ENCODE measurements around the gene FBN2.

FBN2 gene

GRCh38 chr5:128258372-128258771, 279.7 kb downstream of the FBN2 start:
- no peak for DNase-seq (ENCODE audit: low read depth in 1 of 2, low spot score in 1 of 2)

GRCh38 chr5:128257076-128257475, 281.0 kb downstream of the FBN2 start:
- DNase-seq (ENCODE audit: low read depth in 1 of 2, low spot score in 1 of 2), result no peak

- DNase-seq (ENCODE audit: low read depth in 1 of 2, low spot score in 1 of 2), result no peak
These were observed 283.3 kb downstream of the FBN2 start for GRCh38 chr5:128254789-128255188.

GRCh38 chr5:128253880-128254279, 284.2 kb downstream of the FBN2 start:
- DNase-seq (ENCODE audit: low read depth in 1 of 2, low spot score in 1 of 2), result no peak

GRCh38 chr5:128253161-128253560, 284.9 kb downstream of the FBN2 start:
- no peak for DNase-seq (ENCODE audit: low read depth in 1 of 2, low spot score in 1 of 2)

GRCh38 chr5:128252756-128253155, 285.3 kb downstream of the FBN2 start:
- DNase-seq (ENCODE audit: low read depth in 1 of 2, low spot score in 1 of 2), result no peak

DNA sequence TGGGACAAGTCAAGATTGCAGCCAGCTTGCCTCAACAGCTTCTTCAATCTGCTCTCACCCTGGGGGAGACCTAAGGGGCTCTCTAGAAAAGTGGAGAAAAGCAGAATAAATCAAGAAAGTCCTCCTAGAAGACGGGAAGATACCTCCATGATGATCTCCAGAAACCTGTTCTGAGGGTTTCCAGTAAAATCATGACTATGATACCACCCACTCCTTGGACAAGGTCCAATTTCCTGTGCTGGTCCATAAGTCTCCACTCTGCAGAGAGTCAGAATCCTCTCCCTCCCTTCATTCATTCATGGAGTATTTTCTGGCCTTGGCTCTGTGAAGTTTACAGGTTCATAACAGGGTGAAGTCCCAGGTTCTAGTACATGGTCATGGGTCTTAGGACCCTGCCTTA, 285.8 kb downstream of the FBN2 start:
- DNase-seq (ENCODE audit: low read depth in 1 of 2, low spot score in 1 of 2), result no peak

GRCh38 chr5:128245974-128246373, 292.1 kb downstream of the FBN2 start:
- DNase-seq (ENCODE audit: low read depth in 1 of 2, low spot score in 1 of 2), result no peak

GRCh38 chr5:128243958-128244582, 294.0 kb downstream of the FBN2 start:
- DNase-seq (ENCODE audit: low read depth in 1 of 2, low spot score in 1 of 2), result no peak

GRCh38 chr5:128241051-128241695, 296.9 kb downstream of the FBN2 start:
- DNase-seq (ENCODE audit: low read depth in 1 of 2, low spot score in 1 of 2), result no peak

DNA sequence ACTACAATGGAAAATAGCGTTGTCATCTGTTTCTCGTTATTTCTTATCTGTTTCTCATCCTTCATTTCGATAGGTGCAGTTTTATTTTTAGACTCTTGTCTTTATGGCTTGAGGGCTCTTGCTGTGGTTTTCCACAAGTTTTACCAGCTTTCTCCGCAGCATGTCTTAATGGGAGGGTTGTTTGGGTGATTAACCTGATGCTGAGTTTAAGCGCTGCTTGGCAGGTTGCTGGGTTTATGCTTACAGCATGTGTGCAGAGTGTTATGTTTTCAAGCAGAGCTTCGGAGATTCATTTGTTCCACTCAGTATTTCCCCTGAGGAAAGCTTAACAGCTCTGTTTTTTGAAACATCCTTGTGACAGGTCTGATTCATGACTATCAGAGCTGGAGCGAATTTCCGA, 300.5 kb downstream of the FBN2 start:
- no peak for DNase-seq (ENCODE audit: low read depth in 1 of 2, low spot score in 1 of 2)

GRCh38 chr5:128237000-128237399, 301.0 kb downstream of the FBN2 start:
- no peak for DNase-seq (ENCODE audit: low read depth in 1 of 2, low spot score in 1 of 2)

- no peak for DNase-seq (ENCODE audit: low read depth in 1 of 2, low spot score in 1 of 2)
These were observed 301.7 kb downstream of the FBN2 start for GRCh38 chr5:128236334-128236733.

DNA sequence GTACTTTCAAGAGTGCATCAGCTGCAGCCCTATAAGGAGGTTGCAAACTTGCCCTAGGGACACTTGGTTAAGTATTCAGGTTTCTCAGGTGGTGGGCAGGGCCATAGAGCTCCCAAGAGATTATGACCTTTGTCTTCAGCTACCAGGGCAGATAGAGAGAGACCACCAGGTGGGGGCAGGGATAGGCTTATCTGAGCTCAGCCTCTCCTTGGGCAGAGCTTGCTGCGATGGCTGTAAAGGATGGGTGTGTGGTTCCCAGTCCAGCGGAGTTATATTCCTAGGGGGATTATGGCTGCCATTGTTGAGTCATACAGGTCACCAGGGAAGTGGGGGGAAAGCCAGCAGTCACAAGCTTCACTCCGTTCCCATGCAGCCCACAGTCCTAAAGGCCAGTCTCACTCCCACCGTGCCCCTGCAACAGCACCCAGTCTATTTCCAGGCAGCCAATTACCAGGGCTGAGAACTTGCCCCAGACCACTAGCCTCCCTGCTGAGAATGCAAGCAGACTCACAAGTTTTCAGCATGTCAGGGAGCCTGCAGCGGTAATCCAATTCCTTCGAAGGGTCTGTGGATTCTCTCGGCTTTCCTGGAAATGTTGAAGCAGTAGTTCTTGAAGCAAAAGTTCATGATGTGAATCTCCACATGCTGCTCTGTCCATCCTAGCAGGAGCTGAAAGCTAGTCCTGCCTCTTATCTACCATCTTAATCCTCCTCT, 303.0 kb downstream of the FBN2 start:
- no peak for DNase-seq (ENCODE audit: low read depth in 1 of 2, low spot score in 1 of 2)

DNA sequence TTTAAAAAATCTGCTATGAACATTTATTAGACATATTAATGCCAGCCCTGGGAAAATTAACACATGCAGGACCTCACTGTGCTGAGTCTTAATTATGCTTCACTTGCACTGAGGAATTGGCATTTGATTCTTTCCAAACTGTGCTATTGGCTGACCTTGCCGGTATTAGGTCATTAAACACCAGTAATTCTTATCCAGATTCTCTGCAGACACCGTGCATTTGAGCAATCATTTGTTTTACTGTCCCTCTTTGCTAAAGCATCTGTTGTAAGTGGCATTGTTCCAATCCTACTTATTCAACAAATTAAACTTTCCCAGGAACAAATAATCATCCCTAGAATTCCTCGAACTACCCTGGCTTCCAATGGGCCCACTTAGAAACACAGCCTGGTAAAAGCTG, 309.5 kb downstream of the FBN2 start:
- no peak for DNase-seq (ENCODE audit: low read depth in 1 of 2, low spot score in 1 of 2)

GRCh38 chr5:128228008-128228407, 310.0 kb downstream of the FBN2 start:
- DNase-seq (ENCODE audit: low read depth in 1 of 2, low spot score in 1 of 2), result no peak

DNA sequence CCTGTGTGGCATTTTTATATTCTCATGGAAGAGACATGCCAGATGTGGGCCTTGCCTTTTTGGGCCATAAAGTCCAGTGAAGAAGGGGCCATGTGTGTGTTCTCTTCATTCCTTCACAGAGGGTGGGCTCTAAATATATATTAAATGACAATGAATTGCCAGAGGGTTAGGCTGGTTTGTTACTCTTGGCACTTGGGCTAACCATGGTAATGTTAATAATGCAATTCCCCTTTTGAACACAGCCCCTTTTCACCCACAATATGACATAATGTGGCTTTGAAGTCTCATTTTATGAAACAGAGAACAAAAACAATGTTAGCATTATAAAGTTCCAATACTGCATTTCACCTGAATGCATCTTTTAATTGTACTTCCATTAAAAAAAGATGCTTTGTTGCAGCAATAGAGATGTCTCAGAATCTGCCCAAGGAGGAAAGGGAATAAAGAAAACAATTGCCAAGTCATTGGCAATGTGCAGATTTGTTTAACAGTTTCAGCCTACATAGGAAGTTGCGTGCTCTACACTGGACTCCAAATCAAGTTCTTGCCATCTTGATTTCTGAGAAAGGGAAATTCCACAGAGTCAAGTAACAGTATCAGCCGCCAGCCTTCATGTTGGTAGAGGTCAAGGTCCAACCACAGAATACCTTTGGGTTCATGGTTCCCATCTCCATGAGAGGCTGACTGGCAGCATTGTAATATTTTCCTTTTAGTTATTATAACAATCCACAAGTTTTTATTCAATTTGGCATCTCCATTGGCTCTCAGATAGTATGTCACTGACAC, 312.6 kb downstream of the FBN2 start:
- no peak for DNase-seq (ENCODE audit: low read depth in 1 of 2, low spot score in 1 of 2)

DNA sequence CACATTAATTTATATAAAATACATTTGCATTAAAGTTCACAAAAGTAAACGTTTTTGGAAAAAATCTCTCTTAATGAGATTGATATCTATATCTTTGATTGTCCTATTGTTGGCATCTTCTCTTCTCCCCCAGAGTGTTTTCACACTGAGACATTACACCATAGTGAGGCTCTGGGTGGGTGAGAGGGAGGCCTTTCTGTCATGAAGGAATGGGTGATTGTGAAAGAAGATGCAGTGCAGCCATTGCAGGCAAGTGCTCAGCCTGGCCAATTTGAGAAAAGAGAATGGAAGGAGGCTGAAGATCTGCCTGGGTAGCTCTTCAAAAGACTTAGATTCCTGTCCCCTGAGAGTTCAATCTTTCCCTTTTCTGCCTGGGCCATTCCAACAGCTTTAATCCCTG, 313.7 kb downstream of the FBN2 start:
- DNase-seq (ENCODE audit: low read depth in 1 of 2, low spot score in 1 of 2), result no peak

DNA sequence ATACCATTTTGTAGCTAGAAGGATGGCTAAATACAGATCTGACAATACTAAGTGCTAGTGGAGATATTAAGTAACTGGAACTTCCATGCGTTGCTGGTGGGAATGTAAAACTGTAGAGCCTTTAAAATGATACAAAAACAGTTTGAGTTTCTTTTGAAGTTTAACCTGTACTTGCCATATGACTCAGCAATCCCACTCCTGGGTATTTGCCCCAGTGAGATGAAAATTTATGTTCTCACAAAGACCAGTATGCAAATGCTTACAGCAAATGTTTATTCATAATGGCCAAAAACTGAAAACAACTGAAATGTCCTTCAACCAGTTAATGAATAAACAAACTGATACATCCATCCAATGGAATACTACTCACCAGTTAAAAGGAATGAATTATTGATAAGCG, 317.2 kb downstream of the FBN2 start:
- DNase-seq (ENCODE audit: low read depth in 1 of 2, low spot score in 1 of 2), result no peak

GRCh38 chr5:128216860-128217531, 321.0 kb downstream of the FBN2 start:
- DNase-seq (ENCODE audit: low read depth in 1 of 2, low spot score in 1 of 2), result no peak

- no peak for DNase-seq (ENCODE audit: low read depth in 1 of 2, low spot score in 1 of 2)
These were observed 321.8 kb downstream of the FBN2 start for GRCh38 chr5:128216285-128216684.
